Caco-2 (cell line): ENCODE measurements around the gene CDC42BPB. TPM values are rescaled to one million over a fixed set of nuclear protein-coding genes. Genes with fewer than 3 reads are reported as not detected.

Source experiments
- BruUV-seq: library from RNA; stranded (reverse); fragments of 400-500 nt; replicated peaks from 2 replicates; lab custom pipeline; 2021; lab: Mats Ljungman, UMichigan
- CTCF ChIA-PET: fragments of 300-600 bp; sonication (Branson Sonifier 250); formaldehyde crosslinking; loops from one replicate; lab custom pipeline; 2022; ENCODE audit warnings: antibody characterized with exemption; lab: Charles Lee
- POLR2A ChIA-PET: fragments of 300-600 bp; sonication (Branson Sonifier 250); formaldehyde crosslinking; loops from one replicate; lab custom pipeline; 2022; ENCODE audit warnings: antibody characterized with exemption; lab: Charles Lee
- DNase-seq, 2 experiments: peaks; one replicate each; pipeline versions ENCODE4 v3.0.0 to v3.0.0-alpha.2; 2020 to 2022
- H3K27me3 ChIP-seq: replicated peaks from 2 replicates; pipeline ENCODE4 v1.6.0; 2011; ENCODE audit warnings: low read length; ENCODE audit not compliant: control insufficient read depth, insufficient read depth
- H3K36me3 ChIP-seq: 2 replicates; pipeline ENCODE4 v1.5.1; 2011; ENCODE audit warnings: low read length; ENCODE audit not compliant: control insufficient read depth, insufficient read depth
- H3K4me1 ChIP-seq: fragments of 250-450 bp; sonication (Bioruptor Pico); 2 replicates; pipeline ENCODE4 v1.5.1; 2020; ENCODE audit warnings: mild to moderate bottlenecking
- H3K4me3 ChIP-seq: 2 replicates; pipeline ENCODE4 v1.5.1; 2011; ENCODE audit warnings: low read depth, mild to moderate bottlenecking, control low read depth, low read length
- H3K9me3 ChIP-seq: fragments of 250-450 bp; sonication (Bioruptor Pico); 2 replicates; pipeline ENCODE4 v1.5.1; 2020; ENCODE audit warnings: mild to moderate bottlenecking, moderate library complexity
- H3K27ac Mint-ChIP-seq: one replicate; pipeline ENCODE4 v1.8.0; 2022; ENCODE audit warnings: mixed read lengths; ENCODE audit not compliant: unreplicated experiment
- H3K27me3 Mint-ChIP-seq: one replicate; pipeline ENCODE4 v1.8.0; 2022; ENCODE audit warnings: mixed read lengths; ENCODE audit not compliant: insufficient read depth, unreplicated experiment
- H3K36me3 Mint-ChIP-seq: one replicate; pipeline ENCODE4 v1.8.0; 2022; ENCODE audit warnings: mild to moderate bottlenecking, mixed read lengths; ENCODE audit not compliant: insufficient read depth, unreplicated experiment
- H3K4me1 Mint-ChIP-seq: one replicate; pipeline ENCODE4 v1.8.0; 2022; ENCODE audit warnings: low read depth, mixed read lengths; ENCODE audit not compliant: unreplicated experiment
- H3K4me3 Mint-ChIP-seq: one replicate; pipeline ENCODE4 v1.8.0; 2022; ENCODE audit warnings: mild to moderate bottlenecking, moderate library complexity, mixed read lengths; ENCODE audit not compliant: unreplicated experiment
- H3K9me3 Mint-ChIP-seq: one replicate; pipeline ENCODE4 v1.8.0; 2022; ENCODE audit warnings: mixed read lengths; ENCODE audit not compliant: unreplicated experiment
- CTCF ChIP-seq, 2 experiments: fragments of 200-600 bp in 1 of 2; IDR thresholded peaks; 1 replicate in 1 of 2; 2 replicates in 1 of 2; pipeline versions ENCODE4 v1.5.1 to v1.8.0; 2011 to 2022; ENCODE audit warnings: antibody characterized with exemption in 1 of 2, control low read depth in 1 of 2, inconsistent platforms in 1 of 2, low read depth in 1 of 2, low read length in 1 of 2, mild to moderate bottlenecking in 1 of 2, moderate library complexity in 1 of 2; ENCODE audit not compliant: insufficient read depth in 1 of 2, severe bottlenecking in 1 of 2, unreplicated experiment in 1 of 2
- intact Hi-C: fragments of 100-400 bp; cut with micrococcal nuclease; formaldehyde crosslinking; loops from one replicate; pipeline ENCODE4 v1.10.0; 2022; ENCODE audit not compliant: unreplicated experiment
- total RNA-seq: library from RNA; stranded (reverse); gene quantifications from 2 replicates; pipeline ENCODE4 v1.2.3, GENCODE V29; 2022

Gene CDC42BPB
- total RNA-seq, 1 experiment from 2014 or later = 55.1 TPM

- POLR2A ChIA-PET = no interaction called here
- intact Hi-C loops = no loop called here
- CTCF ChIA-PET = no interaction called here
- Histone ChIP-seq H3K36me3 (peaks cover 1% of the 10 kb centered on the region; the same call in 1 of the 2 replicates), H3K27me3 (no peaks in the 10 kb centered on the region), H3K4me3 (no peak overlapping the region), H3K9me3 (no peaks in the 10 kb centered on the region), H3K4me1 (no peaks in the 10 kb centered on the region)
- H3K27me3 Mint-ChIP-seq = no peaks in the 10 kb centered on the region
- no peaks in the 10 kb centered on the region for H3K4me1 Mint-ChIP-seq
- DNase-seq = no peak
- BruUV-seq = no TSS peak
- H3K36me3 Mint-ChIP-seq = peaks cover 31% of the 10 kb centered on the region
- H3K9me3 Mint-ChIP-seq = no peaks in the 10 kb centered on the region
- no peak for TF ChIP-seq CTCF (IDR thresholded peaks at IDR 0.05; ENCODE audit: insufficient read depth in 1 of 2, low read depth in 1 of 2, low read length in 1 of 2, severe bottlenecking in 1 of 2, unreplicated experiment in 1 of 2)
- H3K4me3 Mint-ChIP-seq = no peak overlapping the region
- no peak overlapping the region for H3K27ac Mint-ChIP-seq
Measured at GRCh38 chr14:102948698-102949061, 108.7 kb downstream of the CDC42BPB start.

- H3K27me3 Mint-ChIP-seq = no peaks in the 10 kb centered on the region
- H3K4me1 Mint-ChIP-seq = no peaks in the 10 kb centered on the region
- no peaks in the 10 kb centered on the region for H3K27me3 ChIP-seq
- no peak overlapping the region for H3K4me3 Mint-ChIP-seq
- H3K4me1 ChIP-seq = no peaks in the 10 kb centered on the region
- no peaks in the 10 kb centered on the region for H3K9me3 Mint-ChIP-seq
- POLR2A ChIA-PET = no interaction called here
- no peak overlapping the region for H3K27ac Mint-ChIP-seq
- H3K9me3 ChIP-seq = no peaks in the 10 kb centered on the region
- TF ChIP-seq CTCF (IDR thresholded peaks at IDR 0.05; ENCODE audit: insufficient read depth in 1 of 2, low read depth in 1 of 2, low read length in 1 of 2, severe bottlenecking in 1 of 2, unreplicated experiment in 1 of 2) = no peak
- peaks cover 38% of the 10 kb centered on the region for H3K36me3 Mint-ChIP-seq
- intact Hi-C loops = no loop called here
- no peak for DNase-seq
- no peak overlapping the region for H3K4me3 ChIP-seq
- BruUV-seq = no TSS peak
- CTCF ChIA-PET = no interaction called here
- peaks cover 1% of the 10 kb centered on the region; the same call in 1 of the 2 replicates for H3K36me3 ChIP-seq
Measured at GRCh38 chr14:102947321-102948103, 109.8 kb downstream of the CDC42BPB start.

GRCh38 chr14:102945346-102946130 is 111.8 kb downstream of the CDC42BPB start:
- Histone ChIP-seq H3K36me3 (peaks cover 1% of the 10 kb centered on the region; the same call in 1 of the 2 replicates), H3K9me3 (no peaks in the 10 kb centered on the region), H3K4me3 (no peak overlapping the region), H3K27me3 (no peaks in the 10 kb centered on the region), H3K4me1 (no peaks in the 10 kb centered on the region)
- no peak for TF ChIP-seq CTCF (IDR thresholded peaks at IDR 0.05; ENCODE audit: insufficient read depth in 1 of 2, low read depth in 1 of 2, low read length in 1 of 2, severe bottlenecking in 1 of 2, unreplicated experiment in 1 of 2)
- ChIA-PET POLR2A (no interaction called here), CTCF (no interaction called here)
- no peaks in the 10 kb centered on the region for H3K27me3 Mint-ChIP-seq
- intact Hi-C loops = no loop called here
- DNase-seq = no peak
- no peak overlapping the region for H3K4me3 Mint-ChIP-seq
- no peaks in the 10 kb centered on the region for H3K9me3 Mint-ChIP-seq
- H3K4me1 Mint-ChIP-seq = no peaks in the 10 kb centered on the region
- no TSS peak for BruUV-seq
- peaks cover 38% of the 10 kb centered on the region for H3K36me3 Mint-ChIP-seq
- H3K27ac Mint-ChIP-seq = no peak overlapping the region
